Gastrocnemius medialis (tissue), 4 donors: ENCODE measurements around the gene ERICH6. TPM values are rescaled to one million over a fixed set of nuclear protein-coding genes. Genes with fewer than 3 reads are reported as not detected.
"Not testable (repeated sequence)": the region's sequence is repeated elsewhere in the genome, so short reads cannot be mapped to it uniquely, and the experiment has no call there.

Source experiments
- ATAC-seq, 2 donors: fragments of 150-250 bp; one replicate each; pipeline ENCODE4 v1.9.1; 2016
- DNase-seq, 2 donors: peaks; one replicate each; pipeline ENCODE4 v3.0.0-alpha.2; 2019
- H3K27ac ChIP-seq, 4 donors: fragments of 200-600 bp; sonication (generic); 1 replicate in 1 of 4; 2 replicates in 3 of 4; pipeline ENCODE4 v1.5.1; 2016 to 2018; ENCODE audit warnings: mild to moderate bottlenecking in 2 of 4, moderate library complexity in 1 of 4
- H3K27me3 ChIP-seq, 3 donors: fragments of 200-600 bp; sonication (generic) in 2 of 3; 1 replicate in 1 of 3; 2 replicates in 2 of 3; pipeline versions ENCODE4 v1.5.1 to v1.6.0; 2016 to 2019; ENCODE audit warnings: mild to moderate bottlenecking in 1 of 3, moderate library complexity in 1 of 3
- H3K36me3 ChIP-seq, 2 donors: fragments of 200-600 bp; sonication (generic) in 1 of 2; one replicate each; pipeline ENCODE4 v1.5.1; 2017 to 2018
- H3K4me1 ChIP-seq, 2 donors: fragments of 200-600 bp; sonication (generic) in 1 of 2; one replicate each; pipeline ENCODE4 v1.5.1; 2016 to 2017; ENCODE audit warnings: mild to moderate bottlenecking in 2 of 2
- H3K4me3 ChIP-seq, 4 donors: fragments of 200-600 bp; sonication (generic) in 3 of 4; 1 replicate in 1 of 4; 2 replicates in 3 of 4; pipeline ENCODE4 v1.5.1; 2016 to 2019; ENCODE audit warnings: mild to moderate bottlenecking in 2 of 4
- H3K9me3 ChIP-seq, 3 donors: fragments of 200-600 bp; sonication (generic) in 2 of 3; 1 replicate in 1 of 3; 2 replicates in 2 of 3; pipeline ENCODE4 v1.5.1; 2016 to 2019
- CTCF ChIP-seq, 5 experiments: fragments of 450-650 bp in 3 of 5; fragments of 200-600 bp in 2 of 5; sonication (generic) in 2 of 5; IDR thresholded peaks in 4 of 5; conservative IDR thresholded peaks in 1 of 5; 1 replicate in 4 of 5; 2 replicates in 1 of 5; pipeline ENCODE4 v1.5.1; 2016 to 2019; ENCODE audit warnings: antibody characterized with exemption in 5 of 5, mild to moderate bottlenecking in 3 of 5, moderate library complexity in 3 of 5
- POLR2A ChIP-seq, 2 donors: fragments of 450-650 bp; IDR thresholded peaks; one replicate each; pipeline ENCODE4 v1.6.1; 2017; ENCODE audit warnings: antibody characterized with exemption in 2 of 2, mild to moderate bottlenecking in 2 of 2, moderate library complexity in 2 of 2
- in situ Hi-C, 4 donors: fragments of 200-750 bp; cut with MboI; loops; one replicate each; pipeline versions ENCODE4 v1.15.0 to v1.8.0; 2017; ENCODE audit warnings: low sequenced_read_pairs in 4 of 4
- intact Hi-C: fragments of 100-400 bp; cut with DNase I; formaldehyde crosslinking; loops from one replicate; pipeline ENCODE4 v1.15.1; 2023; ENCODE audit warnings: low total_unique reads
- total RNA-seq, 4 donors: library from RNA; depleted of rRNA; stranded (reverse); fragments of >200 nt; gene quantifications; one replicate each; pipeline versions ENCODE4 v1.1.0 to v1.2.3, GENCODE V29; 2016

ERICH6 gene
- total RNA-seq, 4 donors from 2014 or later, result not detected

GRCh38 chr3:150623945-150624344, 79.8 kb downstream of the ERICH6 start:
- intact Hi-C loops, result no loop called here
- in situ Hi-C loops, result no loop called here
- Histone ChIP-seq H3K4me1 (peaks cover 11 to 31% of the 10 kb centered on the region in 2 donors), H3K4me3 (no peak overlapping the region), H3K36me3 (peaks cover 0 to 33% of the 10 kb centered on the region in 2 donors), H3K27me3 (no peaks in the 10 kb centered on the region), H3K27ac (no peak overlapping the region), H3K9me3 (no peaks in the 10 kb centered on the region)
- ATAC-seq (no peak), DNase-seq (no peak)
- TF ChIP-seq POLR2A (IDR thresholded peaks at IDR 0.05) (no peak), CTCF (IDR thresholded peaks at IDR 0.05 in 4 of 5, conservative IDR thresholded peaks at IDR 0.05 in 1 of 5) (no peak)

- DNase-seq, in situ Hi-C loops, H3K27me3 ChIP-seq, H3K9me3 ChIP-seq, intact Hi-C loops, H3K4me3 ChIP-seq, H3K27ac ChIP-seq, ATAC-seq: not testable (repeated sequence)
- Histone ChIP-seq H3K36me3 (peaks cover 0 to 37% of the 10 kb centered on the region in 2 donors), H3K4me1 (peaks cover 11 to 29% of the 10 kb centered on the region in 2 donors)
Observed at GRCh38 chr3:150622955-150623354, 80.8 kb downstream of the ERICH6 start.

GRCh38 chr3:150620002-150620689, 83.6 kb downstream of the ERICH6 start:
- intact Hi-C loops, result no loop called here
- Histone ChIP-seq H3K4me3 (no peak overlapping the region), H3K36me3 (peaks cover 0 to 21% of the 10 kb centered on the region in 2 donors), H3K27me3 (no peaks in the 10 kb centered on the region), H3K9me3 (no peaks in the 10 kb centered on the region), H3K27ac (no peak overlapping the region), H3K4me1 (peaks cover 3 to 16% of the 10 kb centered on the region in 2 donors)
- DNase-seq (no peak), ATAC-seq (no peak)
- TF ChIP-seq POLR2A (IDR thresholded peaks at IDR 0.05) (no peak), CTCF (IDR thresholded peaks at IDR 0.05 in 4 of 5, conservative IDR thresholded peaks at IDR 0.05 in 1 of 5) (no peak)
- in situ Hi-C loops, result no loop called here

- DNase-seq (no peak), ATAC-seq (no peak)
- no peak for TF ChIP-seq CTCF (IDR thresholded peaks at IDR 0.05 in 4 of 5, conservative IDR thresholded peaks at IDR 0.05 in 1 of 5)
- TF ChIP-seq POLR2A (IDR thresholded peaks at IDR 0.05), result no peak
- H3K27me3 ChIP-seq, result no peaks in the 10 kb centered on the region
- no peak overlapping the region for H3K4me3 ChIP-seq
- H3K27ac ChIP-seq, result no peak overlapping the region
- no peaks in the 10 kb centered on the region for H3K9me3 ChIP-seq
- peaks cover 14 to 26% of the 10 kb centered on the region in 2 donors for H3K4me1 ChIP-seq
- H3K36me3 ChIP-seq, result peaks cover 0 to 12% of the 10 kb centered on the region in 2 donors
- intact Hi-C loops, result no loop called here
- in situ Hi-C loops, result no loop called here
Observed at GRCh38 chr3:150613709-150614480, 89.8 kb downstream of the ERICH6 start.

GRCh38 chr3:150613034-150613433, 90.7 kb downstream of the ERICH6 start:
- intact Hi-C loops (no loop called here), in situ Hi-C loops (no loop called here)
- DNase-seq (no peak), ATAC-seq (no peak)
- H3K27me3 ChIP-seq, result no peaks in the 10 kb centered on the region
- peaks cover 0 to 6% of the 10 kb centered on the region in 2 donors for H3K36me3 ChIP-seq
- no peak overlapping the region for H3K27ac ChIP-seq
- H3K9me3 ChIP-seq, result no peaks in the 10 kb centered on the region
- TF ChIP-seq CTCF (IDR thresholded peaks at IDR 0.05 in 4 of 5, conservative IDR thresholded peaks at IDR 0.05 in 1 of 5) (no peak), POLR2A (IDR thresholded peaks at IDR 0.05) (no peak)
- H3K4me1 ChIP-seq, result peaks cover 18 to 29% of the 10 kb centered on the region in 2 donors
- no peak overlapping the region for H3K4me3 ChIP-seq
